ENCODE data around the gene MEIOB.

DNA sequence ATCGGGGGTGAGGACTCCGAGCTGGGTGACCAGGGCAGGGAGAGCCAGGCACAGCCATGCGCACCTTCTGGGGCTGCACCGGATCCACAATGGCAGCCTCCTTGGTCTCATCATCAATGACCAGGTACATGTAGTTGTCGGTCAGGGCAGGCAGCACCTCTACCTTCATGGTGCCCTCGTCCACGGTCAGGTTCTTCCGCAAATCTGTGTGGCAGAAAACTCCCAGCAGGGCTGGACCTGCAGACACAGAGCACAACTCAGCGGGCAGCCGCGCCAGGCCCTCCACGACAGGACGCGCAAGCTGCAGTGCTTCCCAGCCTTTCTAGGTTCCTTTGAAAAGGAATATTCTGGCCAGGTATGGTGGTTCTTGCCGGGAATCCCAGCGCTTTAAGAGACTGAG lies 49.2 kb downstream of the MEIOB start:
- no peak for TF ChIP-seq POLR2A (IDR thresholded peaks at IDR 0.05)
- TF ChIP-seq, protein P1, sequence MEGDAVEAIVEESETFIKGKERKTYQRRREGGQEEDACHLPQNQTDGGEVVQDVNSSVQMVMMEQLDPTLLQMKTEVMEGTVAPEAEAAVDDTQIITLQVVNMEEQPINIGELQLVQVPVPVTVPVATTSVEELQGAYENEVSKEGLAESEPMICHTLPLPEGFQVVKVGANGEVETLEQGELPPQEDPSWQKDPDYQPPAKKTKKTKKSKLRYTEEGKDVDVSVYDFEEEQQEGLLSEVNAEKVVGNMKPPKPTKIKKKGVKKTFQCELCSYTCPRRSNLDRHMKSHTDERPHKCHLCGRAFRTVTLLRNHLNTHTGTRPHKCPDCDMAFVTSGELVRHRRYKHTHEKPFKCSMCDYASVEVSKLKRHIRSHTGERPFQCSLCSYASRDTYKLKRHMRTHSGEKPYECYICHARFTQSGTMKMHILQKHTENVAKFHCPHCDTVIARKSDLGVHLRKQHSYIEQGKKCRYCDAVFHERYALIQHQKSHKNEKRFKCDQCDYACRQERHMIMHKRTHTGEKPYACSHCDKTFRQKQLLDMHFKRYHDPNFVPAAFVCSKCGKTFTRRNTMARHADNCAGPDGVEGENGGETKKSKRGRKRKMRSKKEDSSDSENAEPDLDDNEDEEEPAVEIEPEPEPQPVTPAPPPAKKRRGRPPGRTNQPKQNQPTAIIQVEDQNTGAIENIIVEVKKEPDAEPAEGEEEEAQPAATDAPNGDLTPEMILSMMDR (IDR thresholded peaks at IDR 0.05), result no peak

Data from esophagus squamous epithelium (tissue), 4 donors.